Large intestine (tissue), 3 donors: ENCODE measurements around the gene ASXL1. TPM values are rescaled to one million over a fixed set of nuclear protein-coding genes. Genes with fewer than 3 reads are reported as not detected.
A peak's percentile ranks its signal among the peaks of the same experiment; 100 is the strongest.
"Not testable (repeated sequence)": the region's sequence is repeated elsewhere in the genome, so short reads cannot be mapped to it uniquely, and the experiment has no call there.

ENCODE experiments used
- DNase-seq, 2 donors: peaks; one replicate each; pipeline versions ENCODE4 v3.0.0 to v3.0.0-alpha.2; 2013
- H3K27ac ChIP-seq: one replicate; pipeline ENCODE4 v1.5.1; 2013; ENCODE audit warnings: low read length
- H3K27me3 ChIP-seq: 2 replicates; pipeline ENCODE4 v1.6.1; 2013; ENCODE audit warnings: low read length; ENCODE audit not compliant: control insufficient read depth, insufficient read depth
- H3K36me3 ChIP-seq: 2 replicates; pipeline ENCODE4 v1.6.1; 2013; ENCODE audit warnings: low read length; ENCODE audit not compliant: control insufficient read depth, insufficient read depth
- H3K4me1 ChIP-seq: one replicate; pipeline ENCODE4 v1.6.1; 2013; ENCODE audit warnings: low read length; ENCODE audit not compliant: control insufficient read depth, insufficient read depth
- H3K4me3 ChIP-seq: one replicate; pipeline ENCODE4 v1.5.1; 2013; ENCODE audit warnings: low read length
- H3K9me3 ChIP-seq: one replicate; pipeline ENCODE4 v1.6.1; 2013; ENCODE audit warnings: mild to moderate bottlenecking, low read depth, low read length, moderate library complexity; ENCODE audit not compliant: control insufficient read depth
- WGBS: methylation state at CpG from one replicate; pipeline ENCODE4 v1.1.5; 2013; ENCODE audit warnings: low lambda C conversion rate; ENCODE audit not compliant: insufficient coverage; 5-methylcytosine and 5-hydroxymethylcytosine counted together
- polyA plus RNA-seq: library from polyadenylated mRNA; unstranded; fragments of 120-200 nt; gene quantifications from one replicate; pipeline ENCODE4 v1.2.1, GENCODE V29; 2013

The ASXL1 gene
- polyA plus RNA-seq, 1 donor = 69.3 TPM

- Histone ChIP-seq H3K9me3 (no peaks in the 10 kb centered on the region), H3K27me3 (no peaks in the 10 kb centered on the region), H3K36me3 (peaks cover 73% of the 10 kb centered on the region), H3K4me3 (no peak overlapping the region), H3K27ac (peak overlapping the region; percentile 92), H3K4me1 (peaks cover 81% of the 10 kb centered on the region)
- no CpG with 5 or more reads among the region's 24 CpGs for WGBS
- DNase-seq = peak; percentile 94 to 97
These were observed 107.2 kb downstream of the ASXL1 start for GRCh38 chr20:32465092-32465900.

GRCh38 chr20:32465901-32466675 lies 108.0 kb downstream of the ASXL1 start:
- no CpG with 5 or more reads among the region's 15 CpGs for WGBS
- H3K27ac ChIP-seq = peak overlapping the region; percentile 92
- not testable (repeated sequence) for H3K4me3 ChIP-seq, DNase-seq, H3K27me3 ChIP-seq, H3K9me3 ChIP-seq
- peaks cover 89% of the 10 kb centered on the region for H3K4me1 ChIP-seq
- H3K36me3 ChIP-seq = peaks cover 73% of the 10 kb centered on the region

- no CpG with 5 or more reads among the region's 16 CpGs for WGBS
- H3K9me3 ChIP-seq = no peaks in the 10 kb centered on the region
- DNase-seq = no peak
- H3K36me3 ChIP-seq = peaks cover 76% of the 10 kb centered on the region
- H3K27me3 ChIP-seq = no peaks in the 10 kb centered on the region
- peak overlapping the region; percentile 92 for H3K27ac ChIP-seq
- no peak overlapping the region for H3K4me3 ChIP-seq
- H3K4me1 ChIP-seq = peaks cover 88% of the 10 kb centered on the region
These were observed 108.8 kb downstream of the ASXL1 start for GRCh38 chr20:32466739-32467505.

GRCh38 chr20:32467506-32468312 lies 109.6 kb downstream of the ASXL1 start:
- Histone ChIP-seq H3K4me1 (peaks cover 88% of the 10 kb centered on the region), H3K27ac (peak overlapping the region; percentile 92), H3K27me3 (no peaks in the 10 kb centered on the region), H3K36me3 (peaks cover 79% of the 10 kb centered on the region), H3K9me3 (no peaks in the 10 kb centered on the region), H3K4me3 (no peak overlapping the region)
- WGBS = no CpG with 5 or more reads among the region's 12 CpGs
- DNase-seq = peak in 1 of 2 donors; percentile 60

- no peaks in the 10 kb centered on the region for H3K27me3 ChIP-seq
- H3K36me3 ChIP-seq = peaks cover 82% of the 10 kb centered on the region
- no peaks in the 10 kb centered on the region for H3K9me3 ChIP-seq
- H3K27ac ChIP-seq = peak overlapping the region; percentile 92
- peaks cover 89% of the 10 kb centered on the region for H3K4me1 ChIP-seq
- H3K4me3 ChIP-seq = no peak overlapping the region
- DNase-seq = no peak
- no CpG with 5 or more reads among the region's 6 CpGs for whole genome bisulfite sequencing
These were observed 110.1 kb downstream of the ASXL1 start for GRCh38 chr20:32468313-32468640.

- Histone ChIP-seq H3K4me1 (peaks cover 86% of the 10 kb centered on the region), H3K4me3 (no peak overlapping the region), H3K9me3 (no peaks in the 10 kb centered on the region), H3K27ac (no peak overlapping the region), H3K27me3 (no peaks in the 10 kb centered on the region), H3K36me3 (peaks cover 81% of the 10 kb centered on the region)
- WGBS = 92% methylated on average over 2 of the region's 7 CpGs
- no peak for DNase-seq
These were observed 110.7 kb downstream of the ASXL1 start for GRCh38 chr20:32468860-32469259.

GRCh38 chr20:32470025-32470861 lies 112.1 kb downstream of the ASXL1 start:
- Histone ChIP-seq H3K27me3 (no peaks in the 10 kb centered on the region), H3K36me3 (peaks cover 74% of the 10 kb centered on the region), H3K27ac (peak overlapping the region; percentile 52), H3K9me3 (no peaks in the 10 kb centered on the region), H3K4me1 (peaks cover 86% of the 10 kb centered on the region), H3K4me3 (no peak overlapping the region)
- no CpG with 5 or more reads among the region's 27 CpGs for WGBS
- DNase-seq = peak in 1 of 2 donors; percentile 57

GRCh38 chr20:32470940-32471339 lies 112.8 kb downstream of the ASXL1 start:
- Histone ChIP-seq H3K4me3 (no peak overlapping the region), H3K27me3 (no peaks in the 10 kb centered on the region), H3K4me1 (peaks cover 86% of the 10 kb centered on the region), H3K36me3 (peaks cover 72% of the 10 kb centered on the region), H3K27ac (peak overlapping the region; percentile 52), H3K9me3 (no peaks in the 10 kb centered on the region)
- DNase-seq = no peak
- WGBS = no CpG with 5 or more reads among the region's 9 CpGs

GRCh38 chr20:32472581-32473207 lies 114.6 kb downstream of the ASXL1 start:
- Histone ChIP-seq H3K36me3 (peaks cover 57% of the 10 kb centered on the region), H3K4me3 (peak overlapping the region; percentile 66), H3K27me3 (no peaks in the 10 kb centered on the region), H3K4me1 (peaks cover 87% of the 10 kb centered on the region), H3K9me3 (no peaks in the 10 kb centered on the region), H3K27ac (peak overlapping the region; percentile 92)
- DNase-seq = no peak
- no CpG with 5 or more reads among the region's 6 CpGs for WGBS
